Body of pancreas (tissue), 4 donors: Measurements from ENCODE around the gene KLHL30. TPM values are rescaled to one million over a fixed set of nuclear protein-coding genes. Genes with fewer than 3 reads are reported as not detected.
"Not testable (repeated sequence)": the region's sequence is repeated elsewhere in the genome, so short reads cannot be mapped to it uniquely, and the experiment has no call there.

Source experiments
- ATAC-seq: fragments of 150-250 bp; one replicate; pipeline ENCODE4 v1.9.1; 2016
- DNase-seq, 4 donors: peaks; one replicate each; pipeline ENCODE4 v3.0.0-alpha.2; 2019
- H3K27ac ChIP-seq, 4 donors: fragments of 200-600 bp; sonication (generic); 1 replicate in 3 of 4; 2 replicates in 1 of 4; pipeline versions ENCODE4 v1.5.1 to v1.6.1; 2016 to 2019; ENCODE audit warnings: mild to moderate bottlenecking in 1 of 4, mixed read lengths in 1 of 4, moderate library complexity in 1 of 4
- H3K27me3 ChIP-seq, 2 donors: fragments of 200-600 bp; sonication (generic); one replicate each; pipeline ENCODE4 v1.6.0; 2016; ENCODE audit warnings: mild to moderate bottlenecking in 1 of 2
- H3K36me3 ChIP-seq, 2 donors: fragments of 200-600 bp; sonication (generic); replicated peaks in 1 of 2; 2 replicates each; pipeline ENCODE4 v1.5.1; 2016; ENCODE audit warnings: low read depth in 2 of 2; ENCODE audit not compliant: insufficient read depth in 1 of 2
- H3K4me1 ChIP-seq: fragments of 200-600 bp; sonication (generic); one replicate; pipeline ENCODE4 v1.6.0; 2016
- H3K4me3 ChIP-seq, 2 donors: fragments of 200-600 bp; sonication (generic); 1 replicate in 1 of 2; 2 replicates in 1 of 2; pipeline ENCODE4 v1.5.1; 2016 to 2019
- H3K9me3 ChIP-seq, 3 donors: fragments of 200-600 bp; sonication (generic); 1 replicate in 2 of 3; 2 replicates in 1 of 3; pipeline ENCODE4 v1.5.1; 2016
- POLR2A ChIP-seq, 3 donors: fragments of 450-650 bp; IDR thresholded peaks; one replicate each; pipeline ENCODE4 v1.6.1; 2016; ENCODE audit warnings: antibody characterized with exemption in 3 of 3, mild to moderate bottlenecking in 2 of 3
- WGBS, 2 donors: methylation state at CpG; one replicate each; pipeline ENCODE4 v1.1.5; 2017; 5-methylcytosine and 5-hydroxymethylcytosine counted together
- intact Hi-C: fragments of 100-400 bp; cut with DNase I; formaldehyde crosslinking; loops from one replicate; pipeline ENCODE4 v1.15.1; 2023
- total RNA-seq, 2 donors: library from RNA; depleted of rRNA; stranded (reverse); fragments of >200 nt; gene quantifications; one replicate each; pipeline ENCODE4 v1.1.0, GENCODE V29; 2016
- TF ChIP-seq, protein P1 (sequence below), 7 experiments: fragments of 450-650 bp in 4 of 7; fragments of 200-600 bp in 3 of 7; sonication (generic) in 3 of 7; IDR thresholded peaks; one replicate each; pipeline ENCODE4 v1.5.1; 2016 to 2019; ENCODE audit warnings: antibody characterized with exemption in 7 of 7

KLHL30 gene
- total RNA-seq, 2 donors from 2014 or later, result 0.26 to 0.66 TPM

DNA sequence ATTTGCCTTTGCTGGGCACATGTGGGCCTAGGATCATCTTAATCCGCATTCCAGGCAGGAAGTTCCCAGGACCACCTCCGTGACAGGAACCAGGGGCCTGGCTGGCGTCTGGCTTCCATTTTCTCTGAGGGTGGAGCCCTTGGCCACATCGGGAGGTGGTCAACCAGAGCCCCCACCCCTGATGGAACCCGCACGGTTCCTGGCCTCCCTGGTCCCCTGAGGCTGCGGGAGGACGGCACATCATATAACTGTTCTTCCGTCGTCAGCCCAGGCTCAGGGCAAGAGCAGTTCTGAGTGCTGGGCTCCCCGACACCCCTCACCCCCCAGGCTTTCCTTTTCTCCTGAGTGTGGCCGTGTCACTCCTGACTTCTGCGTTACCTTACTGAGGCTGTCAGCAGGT, 24.9 kb upstream of the KLHL30 start:
- H3K4me1 ChIP-seq, result peaks cover 24% of the 10 kb centered on the region
- no peak overlapping the region for H3K4me3 ChIP-seq
- intact Hi-C loops, result no loop called here
- no peak for TF ChIP-seq POLR2A (IDR thresholded peaks at IDR 0.05)
- TF ChIP-seq, protein P1, sequence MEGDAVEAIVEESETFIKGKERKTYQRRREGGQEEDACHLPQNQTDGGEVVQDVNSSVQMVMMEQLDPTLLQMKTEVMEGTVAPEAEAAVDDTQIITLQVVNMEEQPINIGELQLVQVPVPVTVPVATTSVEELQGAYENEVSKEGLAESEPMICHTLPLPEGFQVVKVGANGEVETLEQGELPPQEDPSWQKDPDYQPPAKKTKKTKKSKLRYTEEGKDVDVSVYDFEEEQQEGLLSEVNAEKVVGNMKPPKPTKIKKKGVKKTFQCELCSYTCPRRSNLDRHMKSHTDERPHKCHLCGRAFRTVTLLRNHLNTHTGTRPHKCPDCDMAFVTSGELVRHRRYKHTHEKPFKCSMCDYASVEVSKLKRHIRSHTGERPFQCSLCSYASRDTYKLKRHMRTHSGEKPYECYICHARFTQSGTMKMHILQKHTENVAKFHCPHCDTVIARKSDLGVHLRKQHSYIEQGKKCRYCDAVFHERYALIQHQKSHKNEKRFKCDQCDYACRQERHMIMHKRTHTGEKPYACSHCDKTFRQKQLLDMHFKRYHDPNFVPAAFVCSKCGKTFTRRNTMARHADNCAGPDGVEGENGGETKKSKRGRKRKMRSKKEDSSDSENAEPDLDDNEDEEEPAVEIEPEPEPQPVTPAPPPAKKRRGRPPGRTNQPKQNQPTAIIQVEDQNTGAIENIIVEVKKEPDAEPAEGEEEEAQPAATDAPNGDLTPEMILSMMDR (IDR thresholded peaks at IDR 0.05), result no peak
- DNase-seq, result peak in 1 of 4 donors; percentile 3
- H3K9me3 ChIP-seq, result no peaks in the 10 kb centered on the region
- H3K27ac ChIP-seq, result no peak overlapping the region
- no peaks in the 10 kb centered on the region for H3K27me3 ChIP-seq
- ATAC-seq, result no peak
- no peaks in the 10 kb centered on the region for H3K36me3 ChIP-seq
- 96% methylated on average over 13 of the region's 13 CpGs for WGBS, 2 donors

DNA sequence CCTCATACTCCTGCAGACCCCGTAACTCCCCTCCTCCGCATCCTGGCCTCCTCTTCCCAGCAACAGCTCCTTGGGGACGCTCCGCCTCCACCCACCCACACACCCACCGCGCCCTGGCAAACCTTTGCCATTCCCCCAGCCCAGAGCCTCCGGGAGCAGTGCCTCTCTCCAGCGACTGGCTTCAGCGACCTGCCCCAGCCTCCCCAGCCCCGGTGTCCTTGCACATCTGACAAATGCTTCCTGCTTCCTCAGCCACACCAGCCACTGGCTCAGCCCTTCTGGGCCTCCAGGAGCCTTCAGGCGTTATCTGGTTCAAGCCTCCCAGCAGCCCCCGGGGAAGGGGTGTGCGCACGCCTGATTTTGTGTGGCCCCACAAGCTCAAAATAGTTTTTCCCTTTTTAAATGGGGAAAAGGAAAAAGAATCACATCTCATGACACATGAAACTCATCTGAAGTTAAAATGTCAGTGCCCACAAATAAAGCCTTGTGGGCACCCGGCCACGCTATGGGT, 24.1 kb upstream of the KLHL30 start:
- peak overlapping the region in 1 of 4 donors; percentile 62 for H3K27ac ChIP-seq
- WGBS, 2 donors, result 77 to 85% methylated on average over 16 of the region's 16 CpGs
- H3K36me3 ChIP-seq, result no peaks in the 10 kb centered on the region
- H3K9me3 ChIP-seq, result no peaks in the 10 kb centered on the region
- no peaks in the 10 kb centered on the region for H3K27me3 ChIP-seq
- ATAC-seq (no peak), DNase-seq (no peak)
- H3K4me1 ChIP-seq, result peaks cover 18% of the 10 kb centered on the region
- H3K4me3 ChIP-seq, result no peak overlapping the region
- TF ChIP-seq, protein P1 (IDR thresholded peaks at IDR 0.05), result no peak
- no peak for TF ChIP-seq POLR2A (IDR thresholded peaks at IDR 0.05)
- intact Hi-C loops, result no loop called here

DNA sequence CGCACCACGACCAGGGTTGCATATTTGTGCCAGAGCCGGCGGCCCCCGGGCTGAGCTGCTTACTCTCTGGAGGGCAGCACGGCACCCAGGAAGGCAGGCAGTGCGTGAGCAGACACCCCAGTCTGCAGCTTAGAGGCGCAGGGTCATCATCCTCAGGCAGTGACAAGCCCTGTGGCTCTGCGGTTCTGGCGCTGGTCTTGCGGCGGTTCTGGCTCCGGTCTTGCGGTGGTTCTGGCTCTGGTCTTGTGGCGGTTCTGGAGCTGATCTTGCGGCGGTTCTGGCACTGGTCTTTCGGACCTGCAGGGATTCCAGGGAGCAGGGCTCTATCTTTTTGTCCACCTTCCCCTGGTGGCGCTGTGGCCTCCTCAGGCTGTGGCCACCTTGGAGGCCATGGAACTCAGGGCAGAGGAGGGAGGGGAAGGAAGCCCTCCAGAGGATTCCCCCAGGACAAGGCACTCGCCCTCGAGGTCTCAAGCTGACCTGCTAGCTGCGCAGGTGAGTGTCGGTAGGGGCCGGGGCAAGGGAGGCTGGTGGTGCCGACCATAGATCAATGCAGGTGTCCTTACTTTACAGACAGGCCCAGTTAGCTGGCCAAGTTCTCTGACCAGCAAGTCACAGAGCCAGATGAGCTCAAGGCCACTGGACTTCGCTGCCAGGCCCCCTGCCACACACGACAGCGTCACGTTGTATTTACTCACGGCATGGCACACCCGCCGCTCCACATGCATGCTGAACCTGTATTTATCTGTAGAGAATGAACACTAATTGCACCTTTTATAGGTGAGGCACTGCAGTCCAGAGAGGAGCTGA, 23.4 kb upstream of the KLHL30 start:
- peak; percentile 79 for ATAC-seq
- no peaks in the 10 kb centered on the region for H3K9me3 ChIP-seq
- no peaks in the 10 kb centered on the region for H3K36me3 ChIP-seq
- peak overlapping the region in 2 of 4 donors; percentile 55 to 62 for H3K27ac ChIP-seq
- WGBS, 2 donors, result 58 to 69% methylated on average over 14 to 32 of the region's 32 CpGs
- TF ChIP-seq POLR2A (IDR thresholded peaks at IDR 0.05), result no peak
- TF ChIP-seq, protein P1 (IDR thresholded peaks at IDR 0.05), result peak in 3 of 7 experiments; percentile 22 to 52 (median 24)
- intact Hi-C loops, result no loop called here
- H3K4me3 ChIP-seq, result no peak overlapping the region
- peaks cover 23% of the 10 kb centered on the region for H3K4me1 ChIP-seq
- DNase-seq, result peak; percentile 69 to 87 (median 82)
- no peaks in the 10 kb centered on the region for H3K27me3 ChIP-seq

DNA sequence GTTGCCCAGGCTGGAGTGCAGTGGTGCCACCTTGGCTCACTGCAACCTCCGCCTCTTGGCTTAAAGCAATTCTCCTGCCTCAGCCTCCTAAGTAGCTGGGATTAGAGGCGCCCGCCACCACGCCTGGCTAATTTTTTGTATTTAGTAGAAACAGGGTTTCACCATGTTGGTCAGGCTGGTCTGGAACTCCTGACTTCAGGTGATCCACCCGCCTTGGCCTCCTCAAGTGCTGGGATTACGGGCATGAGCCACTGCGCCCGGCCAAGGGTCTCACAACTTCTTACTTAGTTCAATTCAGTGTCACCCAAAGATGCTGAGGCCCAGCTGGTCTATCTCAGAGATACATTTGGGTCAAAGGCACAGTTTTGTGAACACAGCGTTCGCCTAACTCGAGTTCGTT, 22.8 kb upstream of the KLHL30 start:
- H3K36me3 ChIP-seq, intact Hi-C loops, H3K4me3 ChIP-seq, ATAC-seq, H3K9me3 ChIP-seq, DNase-seq, H3K27me3 ChIP-seq: not testable (repeated sequence)
- 93 to 97% methylated on average over 12 of the region's 12 CpGs for whole genome bisulfite sequencing, 2 donors
- H3K27ac ChIP-seq, result peak overlapping the region in 2 of 4 donors; percentile 55 to 62
- H3K4me1 ChIP-seq, result peaks cover 27% of the 10 kb centered on the region

DNA sequence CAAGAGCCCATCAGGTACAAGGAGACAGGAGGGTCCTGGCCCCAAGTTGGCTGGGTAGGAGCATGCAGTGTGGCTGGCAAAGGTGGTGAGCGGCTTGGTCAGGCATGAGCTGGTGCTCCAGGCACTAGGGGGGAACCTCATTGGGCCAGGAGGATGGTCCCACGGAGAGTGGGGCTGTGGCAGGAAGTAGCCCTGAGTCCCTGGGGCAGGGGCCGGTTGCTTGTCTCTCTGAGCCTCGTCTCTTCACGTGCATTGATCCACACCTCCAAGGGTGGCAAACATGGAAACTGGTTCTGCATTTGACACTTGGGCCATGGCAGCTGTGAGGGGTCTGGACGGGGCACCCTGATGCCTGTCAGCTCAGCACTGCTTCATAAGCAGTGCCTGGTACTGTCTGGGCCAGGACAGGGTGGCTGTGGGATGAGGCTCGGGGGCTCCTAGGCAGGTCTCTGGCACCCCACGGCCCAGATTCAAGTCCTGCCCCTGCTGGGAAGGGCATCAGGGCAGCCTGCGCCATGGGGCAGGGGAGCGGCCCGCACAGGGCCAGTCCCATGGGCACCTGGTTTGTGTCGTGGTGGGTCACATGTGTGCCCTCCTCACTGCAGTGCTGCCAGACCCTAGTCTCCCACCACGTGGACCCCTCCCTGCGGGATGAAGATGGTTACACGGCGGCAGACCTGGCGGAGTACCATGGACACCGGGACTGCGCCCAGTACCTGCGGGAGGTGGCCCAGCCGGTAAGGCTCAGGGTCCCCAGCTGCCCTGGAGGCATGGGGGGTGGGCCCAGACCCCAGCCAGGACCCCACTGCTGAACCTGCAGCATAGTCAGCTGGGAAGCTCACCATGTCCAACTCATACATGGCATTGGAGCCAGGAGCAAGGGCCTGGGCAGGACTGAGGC, 21.9 kb upstream of the KLHL30 start:
- Histone ChIP-seq H3K36me3 (no peaks in the 10 kb centered on the region), H3K27me3 (no peaks in the 10 kb centered on the region), H3K4me1 (peaks cover 27% of the 10 kb centered on the region), H3K9me3 (no peaks in the 10 kb centered on the region), H3K4me3 (no peak overlapping the region), H3K27ac (no peak overlapping the region)
- ATAC-seq (no peak), DNase-seq (no peak)
- 87 to 92% methylated on average over 3 to 20 of the region's 21 CpGs for WGBS, 2 donors
- intact Hi-C loops, result no loop called here
- TF ChIP-seq POLR2A (IDR thresholded peaks at IDR 0.05), result no peak
- TF ChIP-seq, protein P1 (IDR thresholded peaks at IDR 0.05), result no peak
